NCI-H1417 (cell line): ENCODE measurements around the gene DPEP2NB.
"Not testable (repeated sequence)": the region's sequence is repeated elsewhere in the genome, so short reads cannot be mapped to it uniquely, and the experiment has no call there.

Source experiments
- DNase-seq, 3 experiments: peaks; one replicate each; lab custom pipeline; 2025; lab: John Stamatoyannopoulos, UW

Gene DPEP2NB, protein sequence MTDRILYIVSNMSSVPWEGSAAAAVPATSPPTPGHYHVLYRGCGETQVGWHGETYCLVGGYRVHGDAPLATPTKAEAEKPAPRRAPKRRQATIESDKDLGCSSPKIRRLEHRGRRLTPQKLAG

DNA sequence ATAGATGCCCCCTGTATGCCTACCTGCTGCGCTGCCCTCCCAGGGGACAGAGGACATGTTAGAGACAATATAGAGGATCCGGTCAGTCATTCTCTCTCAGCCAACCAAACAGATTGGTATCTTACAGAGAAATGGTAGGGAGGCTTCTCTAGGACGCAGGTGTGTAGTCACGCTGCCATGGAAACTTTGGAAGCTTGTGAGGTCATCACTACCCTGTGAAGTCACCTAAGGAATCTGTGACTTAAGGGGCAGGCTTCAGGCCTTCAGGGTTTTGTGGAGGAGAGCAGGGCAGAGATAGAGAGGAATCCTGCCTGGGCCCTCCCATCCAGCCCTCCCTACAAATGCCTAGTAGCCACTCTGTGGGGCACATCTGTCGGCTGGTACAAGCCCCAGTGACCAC lies at the start of gene DPEP2NB:
Gene DPEP2NB, minus strand, starts transcription at position 231 of the 400 bp plus-strand sequence. Its CDS starts 141 bp downstream, at position 90.
- no peak for DNase-seq

DNA sequence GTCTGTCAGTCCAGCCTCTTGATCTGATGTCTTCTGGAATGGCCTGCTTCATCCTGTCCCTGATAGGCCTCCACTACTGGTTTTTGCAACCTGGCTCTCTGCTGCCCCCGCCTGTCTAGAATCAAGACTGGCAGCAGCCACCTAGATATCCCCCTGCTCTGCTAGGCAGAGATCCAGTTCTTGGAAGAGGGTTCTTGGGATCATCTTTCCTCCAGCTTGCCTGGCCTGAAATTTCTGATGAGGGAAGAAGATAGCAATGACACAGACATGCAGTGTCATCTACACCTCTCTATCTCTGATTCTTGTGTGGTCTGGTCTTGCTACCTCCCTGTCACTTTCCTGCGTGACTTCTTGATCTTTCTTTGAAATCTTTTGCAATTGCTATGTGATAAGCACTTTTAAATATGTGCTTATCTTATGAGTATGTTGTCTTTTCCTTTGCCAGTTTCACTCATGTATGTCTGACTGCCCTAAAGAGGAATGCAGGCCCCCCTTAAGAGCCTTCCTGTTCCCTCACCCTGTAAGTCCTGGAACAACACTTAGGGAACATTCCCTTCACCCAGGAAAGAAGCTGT lies 49.2 kb upstream of the DPEP2NB start:
- peak; percentile 19 to 63 (median 52) for DNase-seq

DNA sequence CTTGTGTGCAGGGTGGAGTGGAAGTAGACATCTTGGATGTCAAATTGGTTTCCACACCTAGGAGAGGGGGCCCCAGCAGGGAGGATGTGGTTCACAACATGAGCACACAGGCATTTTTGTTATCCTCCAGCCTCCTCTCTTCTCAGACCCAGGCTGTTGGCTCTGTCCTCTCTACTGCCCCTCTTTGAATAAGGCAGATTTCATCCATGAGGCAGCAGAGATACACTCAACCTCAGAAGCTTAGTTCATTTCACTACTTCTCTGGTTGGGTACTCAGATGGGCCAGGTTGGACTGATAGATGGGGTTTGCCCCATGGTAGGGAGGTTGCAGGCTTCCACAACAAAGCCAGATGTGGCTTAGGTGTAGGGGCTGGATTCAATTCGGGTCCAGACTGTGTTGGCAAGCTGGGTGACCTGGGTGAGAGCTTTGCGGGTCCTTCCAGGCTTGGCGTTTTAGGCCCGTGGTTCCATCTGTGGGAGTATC lies 47.2 kb upstream of the DPEP2NB start:
- DNase-seq: no peak

DNA sequence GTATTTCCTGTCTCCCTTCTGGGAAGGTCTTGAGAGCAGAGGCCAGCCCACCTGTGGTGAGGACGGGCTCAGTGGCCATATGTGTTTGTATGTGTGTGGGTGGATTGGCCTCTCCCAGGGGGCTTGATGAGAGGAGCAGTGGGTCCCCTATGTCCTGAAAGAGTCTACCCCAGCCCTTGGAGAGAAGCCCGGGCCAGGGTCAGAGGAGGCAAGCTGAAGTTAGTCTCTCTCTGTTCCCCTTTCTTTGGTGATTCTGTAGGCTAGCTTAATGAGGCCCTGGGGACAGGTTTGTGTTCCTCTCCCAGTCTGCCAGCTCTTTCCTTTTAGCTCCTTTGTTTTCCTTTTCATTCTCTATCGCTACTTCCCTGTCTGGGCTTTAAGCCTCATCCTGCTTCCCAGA lies 45.7 kb upstream of the DPEP2NB start:
- no peak for DNase-seq

DNA sequence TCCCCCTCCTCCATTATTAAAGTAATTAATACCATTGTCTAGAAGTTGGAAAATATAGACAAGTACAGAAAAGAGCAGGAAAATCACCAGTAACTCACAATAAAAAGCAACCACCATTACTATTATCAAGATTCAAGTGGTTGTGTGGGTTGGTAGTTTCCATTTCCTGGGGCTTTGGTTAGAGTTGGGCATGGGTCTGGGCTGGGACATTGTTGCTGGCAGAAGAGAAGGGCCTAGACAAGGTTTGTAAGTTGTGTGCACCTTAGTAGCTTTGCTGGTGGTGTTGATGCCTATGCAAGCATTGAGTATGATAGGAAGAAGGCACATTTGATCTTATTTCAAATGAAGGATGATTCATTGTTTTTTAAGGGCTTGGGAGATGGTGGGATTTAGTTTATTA lies 44.1 kb upstream of the DPEP2NB start:
- no peak for DNase-seq

DNA sequence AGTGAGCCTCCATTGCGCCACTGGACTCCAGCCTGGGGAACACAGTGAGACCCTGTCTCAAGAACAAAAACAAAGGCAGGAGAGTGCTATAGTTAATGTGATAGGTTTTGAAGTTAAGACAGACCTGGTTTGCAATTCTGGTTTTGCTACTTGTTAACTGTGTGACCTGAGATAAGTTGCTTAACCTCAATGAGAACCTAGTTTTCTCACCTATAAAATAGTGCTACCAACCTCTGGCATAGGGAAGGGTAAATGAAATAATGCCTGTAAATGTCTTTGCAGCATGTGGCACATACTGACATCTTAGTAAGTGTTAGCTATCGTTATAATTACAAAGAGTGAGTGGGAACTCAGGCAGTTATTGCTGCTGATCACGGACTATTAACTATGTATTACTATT lies 39.7 kb upstream of the DPEP2NB start:
- DNase-seq: peak in 1 of 3 experiments; percentile 1

DNA sequence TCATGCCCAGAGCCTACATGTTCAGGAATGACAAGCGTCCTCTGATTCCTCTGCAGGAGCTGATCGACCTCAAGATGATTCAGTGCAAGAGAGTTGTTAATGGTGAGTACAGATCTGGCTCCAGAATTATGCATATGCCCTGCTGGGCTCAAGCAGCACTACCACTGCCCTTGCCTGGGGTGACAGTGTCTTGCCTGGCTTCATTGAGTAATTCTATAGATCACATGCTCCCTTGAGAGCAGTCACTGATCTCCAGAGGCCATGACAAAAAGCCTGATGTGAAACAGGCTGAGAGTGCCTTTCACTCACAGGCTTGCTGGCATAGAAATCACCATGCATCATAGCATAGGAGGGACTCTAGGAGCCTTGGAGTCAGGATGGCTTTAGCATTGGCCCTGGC lies 33.7 kb upstream of the DPEP2NB start:
- DNase-seq: no peak

DNA sequence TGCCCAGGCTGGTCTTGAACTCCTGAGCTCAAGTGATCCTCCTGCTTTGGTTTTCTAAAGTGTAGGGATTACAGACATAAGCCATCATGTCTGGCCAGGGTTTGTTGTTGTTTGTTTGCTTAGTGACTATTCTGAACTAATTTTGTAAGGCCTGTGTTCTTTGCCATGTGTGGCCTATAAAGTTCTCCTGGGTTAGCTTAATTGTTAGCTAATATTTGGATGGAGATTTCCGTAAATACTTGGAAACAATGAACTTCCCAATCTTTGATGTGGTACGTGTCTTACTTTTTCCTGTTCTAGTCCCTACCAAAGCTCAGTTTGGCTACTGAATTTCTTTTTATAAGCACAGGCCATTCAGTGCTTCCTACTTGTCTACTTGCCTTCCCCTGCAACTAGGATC lies 32.3 kb upstream of the DPEP2NB start:
- no peak for DNase-seq

DNA sequence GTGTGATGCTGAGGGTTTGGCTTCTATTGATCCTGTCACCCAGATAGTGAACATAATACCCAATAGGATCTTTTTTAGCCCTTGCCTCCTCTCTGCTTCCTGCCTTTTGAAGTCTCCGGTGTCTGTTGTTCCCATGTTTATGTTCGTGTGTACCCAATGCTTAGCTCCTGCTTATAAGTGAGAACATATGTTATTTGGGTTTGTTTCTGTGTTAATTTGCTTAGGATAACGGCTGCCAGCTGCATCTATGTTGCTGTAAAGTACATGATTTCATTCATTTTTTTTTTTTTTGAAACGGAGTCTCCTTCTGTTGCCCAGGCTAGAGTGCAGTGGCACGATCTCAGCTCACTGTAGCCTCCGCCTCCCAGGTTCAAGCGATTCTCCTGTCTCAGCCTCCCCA lies 30.4 kb upstream of the DPEP2NB start:
- DNase-seq: no peak

DNA sequence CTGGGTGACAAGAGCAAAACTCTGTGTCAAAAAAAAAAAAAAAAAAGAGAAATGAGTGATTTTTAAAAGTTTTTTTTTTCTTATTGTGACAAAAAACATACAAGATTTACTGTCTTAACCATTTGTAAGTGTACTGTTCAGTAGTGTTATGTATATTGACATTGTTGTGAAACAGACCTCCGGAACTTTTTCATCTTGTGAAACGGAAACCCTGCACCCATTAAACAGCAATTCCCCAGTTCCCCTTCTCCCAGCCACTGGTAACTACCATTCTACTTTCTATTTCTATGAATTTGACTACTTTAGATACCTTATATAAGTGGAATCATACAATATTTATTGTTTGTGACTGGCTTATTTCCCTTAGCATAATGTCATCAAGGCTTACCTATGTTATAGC lies 26.1 kb upstream of the DPEP2NB start:
- DNase-seq: no peak

DNA sequence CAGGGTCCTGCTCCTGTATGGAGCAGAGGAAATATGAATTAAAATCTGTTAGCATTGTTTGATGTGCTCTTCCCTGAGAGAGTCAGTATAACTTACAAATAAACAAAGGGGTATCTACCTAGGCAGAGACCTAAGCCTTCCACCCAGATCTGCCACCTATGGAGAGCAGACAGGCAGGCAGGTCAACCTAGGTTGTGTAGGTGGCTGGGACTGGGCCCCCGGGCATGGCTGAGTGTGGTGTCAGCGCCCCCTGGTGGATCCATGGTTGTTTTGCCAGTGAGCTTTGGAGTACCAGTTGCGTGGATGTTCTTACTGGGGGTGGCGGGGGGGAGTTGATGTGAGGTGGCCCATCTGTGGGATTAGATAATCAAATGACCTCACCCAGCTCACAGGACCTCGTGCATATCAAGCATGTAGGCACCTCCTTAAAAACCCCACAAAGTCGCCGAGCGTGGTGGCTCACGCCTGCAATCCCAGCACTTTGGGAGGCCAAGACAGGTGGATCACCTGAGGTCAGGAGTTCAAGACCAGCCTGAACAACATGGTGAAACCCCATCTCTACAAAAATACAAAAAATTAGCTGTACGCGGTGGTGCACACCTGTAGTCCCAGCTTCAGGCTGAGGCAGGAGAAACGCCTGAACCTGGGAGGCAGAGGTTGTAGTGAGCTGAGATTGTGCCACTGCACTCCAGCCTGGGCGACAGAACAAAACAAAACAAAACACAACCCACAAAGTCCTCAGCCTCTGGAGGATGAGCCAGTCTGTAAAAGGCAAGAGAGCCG lies 25.0 kb upstream of the DPEP2NB start:
- peak; percentile 61 to 83 (median 63) for DNase-seq

DNA sequence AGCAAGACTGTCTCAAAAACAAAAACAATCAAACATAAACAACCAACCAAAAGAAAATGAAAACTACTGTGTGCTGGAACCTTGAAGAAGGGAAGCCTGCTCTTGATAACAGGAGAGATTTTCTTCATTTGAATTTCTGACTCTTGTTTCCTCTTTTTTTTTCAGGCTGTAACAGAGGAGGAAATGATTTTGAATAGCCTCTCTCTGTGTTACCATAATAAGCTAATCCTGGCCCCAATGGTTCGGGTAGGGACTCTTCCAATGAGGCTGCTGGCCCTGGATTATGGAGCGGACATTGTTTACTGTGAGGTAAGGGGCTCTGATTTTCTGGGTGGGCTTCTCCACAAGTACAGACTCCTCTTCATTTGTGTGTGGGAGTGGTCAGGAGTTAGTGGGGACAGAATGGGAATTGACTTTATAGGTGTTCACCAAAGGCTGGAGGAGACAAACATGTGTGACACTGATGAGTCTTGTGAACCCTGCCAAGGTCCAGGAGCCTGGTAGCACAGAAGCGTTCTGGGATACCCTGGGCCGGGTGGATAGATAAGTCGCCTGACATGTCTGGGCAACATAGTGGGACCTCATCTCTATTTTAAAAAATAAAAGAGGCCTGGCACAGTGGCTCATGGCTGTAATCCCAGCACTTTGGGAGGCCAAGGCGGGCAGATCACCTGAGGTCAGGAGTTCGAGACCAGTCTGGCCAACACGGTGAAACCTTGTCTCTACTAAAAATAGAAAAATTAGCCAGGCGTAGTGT lies 22.3 kb upstream of the DPEP2NB start:
- DNase-seq: no peak

DNA sequence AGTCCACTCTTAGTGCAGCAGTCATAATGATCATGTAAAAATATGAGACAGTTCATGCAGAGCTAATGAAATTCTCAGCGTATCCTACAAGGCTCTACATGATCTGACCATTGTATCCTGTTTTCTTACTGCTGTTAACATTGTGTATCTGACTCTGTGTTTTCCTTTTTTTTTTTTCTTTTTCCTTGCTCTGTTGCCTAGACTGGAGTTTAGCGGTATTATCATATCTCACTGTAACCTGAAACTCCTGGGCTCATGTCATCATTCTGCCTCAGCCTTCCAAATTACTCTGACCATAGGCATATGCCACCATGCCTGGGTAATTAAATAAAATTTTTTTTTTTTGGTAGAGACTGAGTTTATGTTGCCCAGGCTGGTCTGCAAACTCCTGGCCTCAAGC lies 19.5 kb upstream of the DPEP2NB start:
- no peak for DNase-seq

DNA sequence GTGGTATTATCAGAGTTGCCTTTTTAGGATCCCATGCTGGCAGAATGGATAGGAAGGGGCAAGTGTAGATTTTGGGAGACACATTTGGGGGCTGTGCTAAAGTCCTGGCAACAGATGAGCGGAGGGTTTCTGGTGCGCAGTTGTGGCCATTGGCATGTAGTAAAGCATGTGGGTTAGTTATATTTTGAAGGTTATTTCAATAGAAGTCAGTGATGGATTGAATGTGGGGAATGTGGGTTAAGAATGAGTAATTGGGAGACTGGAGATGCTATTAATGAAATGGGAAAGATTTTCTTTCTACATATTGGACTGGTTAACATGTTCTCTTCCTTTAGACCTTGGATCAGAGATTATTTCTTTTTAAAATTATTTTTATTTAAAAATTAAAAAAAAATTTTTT lies 17.4 kb upstream of the DPEP2NB start:
- no peak for DNase-seq

DNA sequence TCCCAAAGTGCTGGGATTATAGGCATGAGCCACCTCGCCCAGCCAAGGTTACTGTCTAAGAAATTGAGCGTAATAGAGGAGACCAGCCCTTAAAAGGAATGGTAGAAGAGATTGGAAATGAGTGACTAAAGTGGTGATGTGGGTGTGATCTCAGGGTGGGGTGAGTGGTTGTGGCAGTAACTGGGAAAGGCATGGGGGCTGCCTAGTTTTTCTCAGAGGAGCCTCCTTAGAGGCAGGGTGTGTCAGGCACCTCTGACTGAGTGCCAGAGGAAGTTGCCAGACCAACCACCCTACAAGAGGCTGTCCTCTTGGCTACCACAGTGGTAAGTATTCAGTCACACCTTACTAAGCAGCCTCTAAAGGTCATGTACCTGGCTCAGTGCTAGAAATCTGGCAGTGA lies 16.2 kb upstream of the DPEP2NB start:
- no peak for DNase-seq

DNA sequence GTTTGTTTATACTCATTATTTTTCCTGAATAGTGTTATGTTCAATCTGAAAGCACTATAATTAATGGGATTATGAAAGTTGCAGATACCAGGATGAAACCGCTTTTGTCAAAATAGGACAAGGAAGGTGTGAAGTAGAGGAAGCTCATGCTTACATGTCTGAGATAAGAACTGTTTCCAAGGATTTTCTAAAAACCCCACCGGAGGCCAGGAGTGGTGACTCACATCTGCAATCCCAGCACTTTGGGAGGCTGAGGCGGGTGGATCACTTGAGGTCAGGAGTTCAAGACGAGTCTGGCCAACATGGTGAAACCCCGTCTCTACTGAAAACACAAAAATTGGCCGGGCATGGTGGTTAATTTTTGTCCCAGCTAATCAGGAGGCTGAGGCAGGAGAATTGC lies 14.4 kb upstream of the DPEP2NB start:
- DNase-seq: not testable (repeated sequence)

DNA sequence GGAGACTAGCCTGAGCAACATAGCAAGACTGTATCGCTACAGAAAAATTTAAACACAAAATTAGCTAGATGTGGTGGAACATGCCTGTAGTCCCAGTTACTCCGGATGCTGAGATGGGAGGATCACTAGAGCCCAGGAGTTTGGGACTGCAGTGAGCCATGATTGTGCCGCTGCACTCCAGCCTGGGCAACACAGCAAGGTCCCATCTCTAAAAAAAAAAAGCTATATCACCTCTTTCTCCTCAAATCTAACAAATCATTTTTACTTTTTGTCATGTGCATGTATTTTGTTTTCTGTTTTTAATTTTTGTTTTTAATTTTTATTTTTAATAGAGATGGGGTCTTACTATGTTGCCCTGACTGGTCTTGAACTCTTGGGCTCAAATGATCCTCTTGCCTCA lies 13.3 kb upstream of the DPEP2NB start:
- no peak for DNase-seq

DNA sequence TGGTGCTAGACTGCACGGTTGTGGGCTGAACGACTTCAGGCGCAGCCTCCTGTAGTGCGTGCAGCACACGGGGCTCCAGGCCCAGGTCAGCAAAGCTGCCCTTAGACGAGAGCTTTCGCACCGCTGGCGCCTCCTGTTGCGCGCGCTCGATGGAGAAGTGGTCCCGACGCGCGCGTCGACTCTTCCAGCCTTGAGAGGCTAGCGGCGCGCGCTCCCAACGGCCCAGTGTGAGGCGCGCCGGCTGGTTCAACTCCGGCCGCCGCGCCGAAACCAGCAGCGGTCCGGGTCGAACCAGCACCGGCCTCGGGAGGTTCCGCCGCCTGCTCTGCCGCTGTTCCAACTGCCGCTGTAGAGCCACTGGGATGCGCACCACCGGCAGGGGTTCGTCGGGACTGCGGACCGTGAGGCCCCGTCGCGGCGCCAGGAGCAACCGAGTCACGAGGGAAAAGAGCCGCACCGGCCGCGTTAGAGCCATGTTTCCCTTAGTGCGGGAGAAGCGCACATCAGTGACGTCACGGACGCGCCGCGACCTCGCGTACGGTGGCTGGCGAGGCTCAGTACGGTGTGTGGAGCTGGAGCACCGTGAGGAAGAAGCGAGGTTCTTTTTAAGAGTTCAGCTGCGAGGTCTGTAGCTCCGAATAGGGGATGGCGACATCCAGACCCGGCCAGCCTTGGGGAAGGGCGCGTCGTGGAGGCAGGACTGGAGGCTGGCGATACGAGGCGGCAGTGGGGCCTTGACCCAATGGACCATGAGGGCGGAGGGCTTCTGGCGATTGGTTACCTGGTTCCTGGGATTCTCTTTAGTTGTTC lies 7.2 kb upstream of the DPEP2NB start, which contains the start of the genes DDX28 and DUS2:
Gene DDX28, minus strand, starts transcription at position 505 of the 810 bp plus-strand sequence. Its CDS starts 30 bp downstream, at position 475.
Gene DUS2, plus strand, starts transcription at position 557 of the 810 bp plus-strand sequence. CDS start 14,740 bp downstream, outside the sequence.
- DNase-seq: peak; percentile 84 to 91 (median 89)

DNA sequence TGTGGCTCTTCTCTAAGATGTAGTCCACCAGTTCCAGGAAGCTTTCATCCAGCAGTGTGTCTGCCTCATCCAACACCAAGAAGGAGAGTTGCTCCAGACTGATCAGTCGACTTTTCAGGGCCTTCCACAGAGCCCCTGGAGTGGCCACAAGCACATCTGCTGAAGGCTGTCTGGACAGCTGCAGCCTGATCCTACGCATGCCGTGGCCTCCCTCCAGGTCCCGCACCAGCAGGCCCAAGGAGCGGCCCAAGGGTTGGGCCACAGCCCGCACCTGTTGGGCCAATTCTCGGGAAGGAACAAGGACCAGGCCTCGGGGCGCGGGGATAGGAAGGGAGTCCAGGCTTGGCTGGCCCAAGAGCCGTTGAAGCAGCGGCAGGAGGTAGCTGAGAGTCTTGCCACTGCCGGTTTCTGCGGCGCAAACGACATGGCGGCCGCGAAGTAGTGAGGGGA lies 6.6 kb upstream of the DPEP2NB start:
- DNase-seq: no peak

DNA sequence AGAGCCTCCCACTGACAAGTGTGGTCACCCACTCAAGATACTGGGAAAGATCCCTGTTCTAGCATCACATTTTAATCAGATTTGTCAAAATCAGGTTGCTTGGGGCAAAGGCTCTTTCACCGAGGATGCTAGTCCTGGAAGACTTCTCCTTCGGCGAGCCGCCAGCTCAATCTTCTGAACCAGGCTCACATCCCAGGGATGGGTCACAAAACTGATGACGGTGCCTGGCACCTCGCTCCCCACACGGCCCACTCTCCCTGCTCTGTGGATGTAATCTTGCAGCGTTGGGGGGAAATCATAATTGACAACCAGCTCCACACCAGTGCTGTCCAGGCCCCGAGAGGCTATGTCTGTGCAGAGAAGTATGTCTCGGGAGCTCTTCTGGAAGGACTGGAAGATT lies 5.8 kb upstream of the DPEP2NB start:
- no peak for DNase-seq

DNA sequence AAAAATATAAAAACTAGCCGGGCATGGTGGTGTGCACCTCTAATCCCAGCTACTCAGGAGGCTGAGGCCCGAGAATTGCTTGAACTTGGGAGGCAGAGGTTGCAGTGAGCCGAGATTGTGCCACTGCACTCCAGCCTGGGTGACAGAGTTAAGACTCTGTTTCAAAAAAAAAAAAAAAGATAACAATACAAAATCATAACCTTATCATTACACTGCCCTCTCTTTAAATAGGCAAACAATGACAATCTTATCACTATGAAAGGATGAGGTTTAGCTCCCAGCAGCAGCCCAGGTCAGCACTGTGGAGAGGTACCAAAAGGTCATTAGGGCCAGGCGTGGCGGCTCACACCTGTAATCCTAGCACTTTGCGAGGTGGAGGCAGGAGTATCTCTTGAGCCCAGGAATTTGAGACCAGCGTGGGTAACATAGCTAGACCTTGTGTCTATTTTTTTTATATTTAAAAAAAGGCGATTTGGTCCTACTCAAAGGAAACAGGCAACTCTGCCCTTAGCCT lies 3.5 kb upstream of the DPEP2NB start:
- no peak for DNase-seq
